8988T (cell line): ENCODE results near the gene DENND5A.

Experiments used
- DNase-seq: peaks from one replicate; pipeline ENCODE4 v3.0.0; 2011

Gene DENND5A

DNA sequence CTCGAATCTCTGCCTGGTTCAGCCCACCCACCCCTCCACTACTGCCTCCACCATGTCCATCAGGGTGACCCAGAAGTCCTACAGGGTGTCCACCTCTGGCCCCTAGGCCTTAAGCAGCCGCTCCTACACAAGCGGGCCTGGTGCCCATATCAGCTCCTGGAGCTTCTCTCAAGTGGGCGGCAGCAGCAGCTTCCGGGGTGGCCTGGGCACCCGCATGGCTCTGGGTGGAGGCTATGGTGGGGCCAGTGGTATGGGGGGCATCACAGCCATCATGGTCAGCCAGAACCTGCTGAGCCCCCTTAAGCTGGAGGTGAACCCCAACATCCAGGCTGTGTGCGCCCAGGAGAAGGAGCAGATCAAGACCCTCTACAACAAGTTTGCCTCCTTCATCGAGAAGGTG, 170.7 kb downstream of the DENND5A start:
- DNase-seq = no peak

DNA sequence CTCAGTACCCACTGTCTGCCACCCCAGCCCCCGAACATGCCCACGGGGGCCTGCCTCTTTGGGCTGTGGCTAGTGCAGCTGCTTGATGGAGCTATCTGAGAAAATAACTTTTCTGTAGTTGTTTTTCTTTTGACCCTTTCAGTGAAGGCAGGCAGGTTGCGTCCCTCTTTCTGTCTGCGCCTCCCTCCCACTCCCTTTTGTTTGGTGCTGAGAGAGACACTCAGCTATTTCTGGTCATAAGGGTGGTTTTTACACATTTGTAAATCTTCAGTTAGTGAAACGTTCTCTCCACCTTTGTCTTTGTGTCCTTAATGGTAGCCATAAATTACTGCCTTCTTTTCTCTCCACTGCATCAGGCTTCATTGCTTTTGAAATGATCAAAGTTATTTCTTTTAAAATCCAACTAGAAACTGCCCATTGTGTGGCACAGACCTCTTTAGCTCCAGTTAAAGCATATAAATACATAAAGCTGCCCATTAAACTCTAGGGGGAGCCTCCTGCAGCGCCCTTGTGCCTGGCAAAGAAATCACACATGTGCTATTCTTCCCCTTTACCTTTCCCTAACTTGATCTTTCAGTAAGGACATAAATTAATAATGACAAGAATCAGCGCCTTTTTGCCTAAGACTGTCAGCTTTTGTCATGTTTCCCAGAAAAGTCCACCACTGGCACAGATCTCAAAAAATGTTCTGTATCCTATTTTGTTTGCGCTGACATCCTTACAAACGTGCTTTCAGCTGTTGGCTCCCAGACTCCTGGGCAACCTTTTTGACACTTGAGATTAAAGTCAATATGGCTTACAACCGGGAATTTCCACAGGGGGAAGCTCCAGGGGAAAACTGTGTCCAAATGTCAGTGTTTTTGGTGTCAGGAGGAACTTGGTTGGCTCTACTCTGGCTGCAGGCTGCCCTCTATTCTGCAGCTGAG, 172.0 kb downstream of the DENND5A start:
- DNase-seq = no peak

DNA sequence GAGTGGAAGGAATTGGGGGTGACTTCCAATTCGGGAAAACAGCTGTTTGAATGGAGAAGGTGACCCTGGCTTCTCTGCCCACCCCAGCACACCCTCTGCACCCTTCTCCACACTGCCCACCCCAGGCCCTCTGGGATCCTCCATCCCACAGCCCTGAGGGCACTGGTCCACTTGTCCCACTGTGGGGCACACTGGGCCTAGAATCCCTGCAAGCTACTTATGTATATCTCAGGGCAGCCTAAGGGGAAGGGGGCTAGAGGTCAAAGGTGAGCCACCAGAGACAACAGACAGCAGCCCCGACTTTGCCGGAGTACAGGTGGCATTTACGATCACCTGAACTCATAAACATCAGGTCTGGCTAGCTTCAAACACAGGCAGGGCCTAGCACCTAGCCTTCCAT, 173.1 kb downstream of the DENND5A start:
- no peak for DNase-seq

DNA sequence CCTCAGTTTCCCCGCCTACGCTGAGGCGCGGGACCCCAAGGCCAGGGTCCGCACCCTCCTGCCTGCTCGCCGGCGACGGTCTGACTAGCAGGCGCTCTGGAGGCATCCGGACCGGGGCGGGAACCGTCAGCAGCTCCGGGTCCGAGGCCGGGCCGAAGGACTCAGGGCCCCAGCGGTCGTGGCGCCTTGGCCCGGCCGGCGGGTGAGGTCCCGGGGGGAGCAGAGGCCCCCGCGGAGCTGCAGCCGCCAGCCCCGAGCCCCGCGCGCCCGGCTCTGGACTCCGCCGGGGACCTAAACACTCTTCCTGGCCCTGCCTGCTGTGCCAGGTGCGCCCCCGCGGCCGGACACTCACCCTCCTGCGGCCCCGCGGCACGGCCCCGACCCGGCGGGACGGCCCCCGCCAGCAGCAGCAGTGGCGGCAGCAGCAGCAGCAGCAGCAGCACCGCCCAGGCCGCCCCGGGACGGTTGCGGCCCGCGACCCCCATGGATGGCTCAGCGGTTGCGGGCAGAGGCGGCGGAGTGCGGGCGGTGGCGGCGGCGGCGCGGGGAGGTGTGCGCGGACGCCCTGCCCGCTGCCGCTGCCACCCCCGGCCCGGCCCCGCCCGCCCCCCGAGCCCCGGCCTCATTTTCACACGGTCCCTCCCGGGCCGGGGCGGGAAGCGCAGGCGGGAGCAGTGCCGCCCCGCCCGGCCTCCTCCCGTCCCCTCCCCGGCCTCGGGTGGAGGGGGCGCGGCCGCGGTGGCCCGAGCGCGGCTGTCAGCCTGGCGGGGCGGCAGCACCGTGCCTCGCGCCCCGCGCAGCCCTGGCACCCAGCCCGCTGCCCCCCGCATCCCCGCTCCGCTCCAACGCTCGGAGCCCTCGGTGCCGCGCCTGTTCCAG, 173.9 kb downstream of the DENND5A start, which contains the start of gene SCUBE2:
Gene SCUBE2 (minus strand): TSS at position 556 of the 879 bp plus-strand sequence. CDS start 71 bp downstream, at position 485.
- no peak for DNase-seq

DNA sequence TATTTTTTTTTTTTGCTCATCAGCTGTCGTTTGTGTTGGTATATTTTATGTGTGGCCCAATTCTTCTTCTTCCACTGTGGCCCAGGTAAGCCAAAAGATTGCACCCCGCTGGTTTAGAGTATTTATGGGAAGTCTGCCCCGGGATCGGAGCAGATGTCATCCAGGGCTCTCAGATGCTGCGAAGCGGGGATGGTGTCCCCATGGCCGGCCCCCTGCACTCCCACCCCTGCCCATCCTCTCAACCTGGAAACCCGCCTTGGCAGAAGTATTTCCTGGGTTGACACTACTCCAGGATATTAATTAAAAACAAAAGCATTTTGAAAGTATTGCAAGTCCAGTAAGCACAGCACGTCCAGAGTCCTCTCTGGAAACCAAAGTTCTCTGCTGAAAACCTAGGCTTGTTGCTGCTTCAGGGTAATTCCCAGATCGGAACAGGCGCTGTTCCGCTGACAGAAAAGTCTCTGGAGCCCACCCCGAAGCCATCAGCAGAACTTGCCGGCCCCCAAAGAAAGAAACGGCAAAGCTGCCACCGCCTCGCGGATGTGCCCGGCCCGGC, 174.6 kb downstream of the DENND5A start:
- DNase-seq = no peak

DNA sequence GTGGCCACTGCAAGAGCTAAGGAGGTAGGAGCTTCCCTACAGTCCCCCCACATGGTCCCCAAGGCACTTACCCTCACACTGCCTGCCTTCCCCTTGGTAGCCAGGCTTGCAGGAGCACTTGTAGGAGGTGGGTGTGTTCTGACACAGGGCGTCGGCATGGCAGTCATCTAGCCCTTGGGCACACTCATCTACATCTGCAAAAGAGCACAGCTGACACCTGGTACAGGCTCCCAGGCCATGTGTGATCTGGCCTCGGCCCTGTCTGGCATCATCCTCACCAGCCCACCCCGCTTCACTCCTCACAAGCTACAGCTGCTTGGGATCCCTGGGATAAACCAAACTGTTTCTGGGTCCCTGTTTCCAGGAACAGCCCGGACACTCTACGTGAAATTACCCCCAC, 175.5 kb downstream of the DENND5A start:
- no peak for DNase-seq

DNA sequence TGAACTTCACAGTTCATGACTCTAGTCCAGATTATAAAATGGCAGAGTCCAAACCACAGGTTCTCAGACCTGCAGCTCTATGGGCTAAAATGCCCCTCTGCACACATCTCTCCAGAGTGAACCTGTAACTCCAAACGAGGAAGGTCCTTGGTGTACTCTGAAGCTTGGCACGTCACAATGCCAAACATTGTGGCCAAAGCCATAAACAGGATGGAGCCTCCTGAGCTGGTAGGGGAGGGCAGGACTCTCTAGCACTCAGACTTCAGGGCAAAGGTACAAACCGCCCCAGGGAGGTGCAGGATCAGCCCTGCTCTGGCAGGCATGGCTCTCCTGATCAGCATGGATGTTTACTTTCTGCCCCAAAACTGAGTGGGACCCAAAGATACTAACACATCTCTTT, 176.1 kb downstream of the DENND5A start:
- no peak for DNase-seq
